ENCODE results near the gene RHOBTB1.

GRCh38 chr10:60963441-60964256 is 19.7 kb upstream of the RHOBTB1 start:
- TF ChIP-seq CTCF (IDR thresholded peaks at IDR 0.05; ENCODE audit: borderline replicate concordance, extremely low read depth, low read length, poor library complexity, severe bottlenecking) (no peak), EZH2 (IDR thresholded peaks at IDR 0.05; ENCODE audit: borderline replicate concordance, low read depth, low read length, severe bottlenecking) (no peak)

All from DND-41 (cell line).